ENCODE results near the gene DIP2B. TPM values are rescaled to one million over a fixed set of nuclear protein-coding genes. Genes with fewer than 3 reads are reported as not detected.

Gene DIP2B
- total RNA-seq, 1 donor from 2014 or later: 8.5 TPM

DNA sequence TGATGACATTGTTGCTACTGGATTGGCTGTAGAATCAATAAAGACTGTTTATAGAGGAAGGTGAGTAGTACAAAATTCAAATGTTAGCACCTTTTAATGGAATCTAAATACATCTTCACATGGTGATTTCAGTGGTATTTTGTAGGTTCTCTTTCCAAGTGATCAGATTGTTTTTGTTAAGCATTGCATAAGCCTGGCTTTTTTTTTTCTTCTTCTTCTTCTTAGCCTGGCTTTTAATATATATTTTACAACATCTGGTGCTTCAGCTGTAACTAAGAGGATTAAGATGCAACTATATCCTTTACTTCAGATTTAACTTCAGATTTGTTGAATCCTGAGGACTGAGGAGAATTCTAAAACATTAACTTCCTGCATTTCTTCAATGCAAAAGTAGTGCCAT, 201.8 kb downstream of the DIP2B start:
- Histone ChIP-seq H3K4me1 (no peaks in the 10 kb centered on the region), H3K4me3 (no peak overlapping the region), H3K36me3 (peaks cover 43 to 68% of the 10 kb centered on the region in 2 donors), H3K27me3 (no peaks in the 10 kb centered on the region), H3K27ac (no peak overlapping the region), H3K9me3 (no peaks in the 10 kb centered on the region)
- no peak for DNase-seq (ENCODE audit: low spot score in 2 of 2)
- intact Hi-C loops (cut with DNase I): no loop called here
- TF ChIP-seq, protein P1, sequence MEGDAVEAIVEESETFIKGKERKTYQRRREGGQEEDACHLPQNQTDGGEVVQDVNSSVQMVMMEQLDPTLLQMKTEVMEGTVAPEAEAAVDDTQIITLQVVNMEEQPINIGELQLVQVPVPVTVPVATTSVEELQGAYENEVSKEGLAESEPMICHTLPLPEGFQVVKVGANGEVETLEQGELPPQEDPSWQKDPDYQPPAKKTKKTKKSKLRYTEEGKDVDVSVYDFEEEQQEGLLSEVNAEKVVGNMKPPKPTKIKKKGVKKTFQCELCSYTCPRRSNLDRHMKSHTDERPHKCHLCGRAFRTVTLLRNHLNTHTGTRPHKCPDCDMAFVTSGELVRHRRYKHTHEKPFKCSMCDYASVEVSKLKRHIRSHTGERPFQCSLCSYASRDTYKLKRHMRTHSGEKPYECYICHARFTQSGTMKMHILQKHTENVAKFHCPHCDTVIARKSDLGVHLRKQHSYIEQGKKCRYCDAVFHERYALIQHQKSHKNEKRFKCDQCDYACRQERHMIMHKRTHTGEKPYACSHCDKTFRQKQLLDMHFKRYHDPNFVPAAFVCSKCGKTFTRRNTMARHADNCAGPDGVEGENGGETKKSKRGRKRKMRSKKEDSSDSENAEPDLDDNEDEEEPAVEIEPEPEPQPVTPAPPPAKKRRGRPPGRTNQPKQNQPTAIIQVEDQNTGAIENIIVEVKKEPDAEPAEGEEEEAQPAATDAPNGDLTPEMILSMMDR (IDR thresholded peaks at IDR 0.05): no peak

DNA sequence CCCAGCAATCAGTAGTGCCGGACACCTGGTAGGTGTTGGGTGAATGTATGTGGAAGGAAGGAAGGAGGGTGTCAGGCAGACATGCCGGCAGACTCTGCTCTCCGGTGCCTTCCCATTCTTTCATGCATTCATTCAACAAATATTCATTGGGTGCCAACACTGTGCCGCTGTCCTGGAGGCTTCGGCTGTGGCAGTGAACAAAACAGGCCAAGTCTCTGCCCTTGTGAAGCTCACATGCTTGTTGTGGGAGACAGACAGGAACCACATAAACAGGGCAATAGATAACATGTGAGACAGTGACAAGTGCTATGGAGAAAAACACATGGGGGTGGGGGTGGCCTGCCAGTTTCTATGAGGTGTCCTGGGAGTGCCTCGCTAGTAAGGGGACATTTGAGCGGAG, 202.6 kb downstream of the DIP2B start:
- DNase-seq (ENCODE audit: low spot score in 2 of 2): no peak
- H3K9me3 ChIP-seq: no peaks in the 10 kb centered on the region
- H3K4me3 ChIP-seq: no peak overlapping the region
- peaks cover 37 to 72% of the 10 kb centered on the region in 2 donors for H3K36me3 ChIP-seq
- TF ChIP-seq, protein P1 (IDR thresholded peaks at IDR 0.05): no peak
- no peaks in the 10 kb centered on the region for H3K4me1 ChIP-seq
- no peaks in the 10 kb centered on the region for H3K27me3 ChIP-seq
- no peak overlapping the region for H3K27ac ChIP-seq
- intact Hi-C loops (cut with DNase I): no loop called here

DNA sequence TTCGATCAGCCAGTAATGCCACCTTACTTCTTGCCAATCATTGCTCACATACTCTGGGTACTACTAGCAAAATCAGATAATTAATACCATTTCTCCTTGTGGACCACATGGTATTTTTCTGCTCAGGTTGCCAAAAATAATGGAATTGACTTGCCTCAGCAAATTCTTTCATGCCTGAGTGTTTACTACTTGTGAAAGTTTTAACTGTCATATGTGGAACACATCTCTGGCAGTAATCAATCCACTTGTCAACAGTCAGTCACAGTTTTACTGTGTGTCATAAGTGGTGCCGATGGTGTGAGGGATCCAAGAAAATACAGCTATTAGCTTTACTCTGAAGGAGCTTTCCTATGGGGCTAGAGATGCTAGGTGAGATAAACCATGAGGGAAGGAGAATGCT, 203.8 kb downstream of the DIP2B start:
- TF ChIP-seq, protein P1 (IDR thresholded peaks at IDR 0.05): no peak
- intact Hi-C loops (cut with DNase I): no loop called here
- Histone ChIP-seq H3K4me3 (no peak overlapping the region), H3K27ac (no peak overlapping the region), H3K9me3 (no peaks in the 10 kb centered on the region), H3K36me3 (peaks cover 40 to 72% of the 10 kb centered on the region in 2 donors), H3K4me1 (no peaks in the 10 kb centered on the region), H3K27me3 (no peaks in the 10 kb centered on the region)
- no peak for DNase-seq (ENCODE audit: low spot score in 2 of 2)

DNA sequence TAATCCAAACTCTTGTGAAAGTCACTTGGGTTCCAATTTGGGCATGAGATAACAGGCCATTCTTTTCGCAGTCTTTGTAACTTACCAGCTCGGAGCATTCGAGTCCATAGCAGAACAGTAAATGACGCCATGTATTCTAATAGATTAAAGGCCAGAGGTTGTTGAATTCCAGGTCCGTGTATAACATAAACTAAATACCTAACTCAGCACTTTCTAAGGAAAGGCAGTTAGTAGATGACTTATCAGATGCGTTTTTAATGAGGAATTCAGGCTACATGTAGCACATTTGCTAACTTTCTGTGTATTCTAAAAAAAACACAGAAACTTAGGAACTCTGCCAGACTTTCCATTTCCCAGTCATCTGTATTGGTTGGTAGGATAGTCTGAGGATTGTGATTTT, 206.3 kb downstream of the DIP2B start:
- intact Hi-C loops (cut with DNase I): no loop called here
- H3K27me3 ChIP-seq: no peaks in the 10 kb centered on the region
- DNase-seq (ENCODE audit: low spot score in 2 of 2): no peak
- peaks cover 32 to 59% of the 10 kb centered on the region in 2 donors for H3K36me3 ChIP-seq
- H3K4me3 ChIP-seq: no peak overlapping the region
- TF ChIP-seq, protein P1 (IDR thresholded peaks at IDR 0.05): no peak
- no peaks in the 10 kb centered on the region for H3K9me3 ChIP-seq
- no peak overlapping the region for H3K27ac ChIP-seq
- H3K4me1 ChIP-seq: no peaks in the 10 kb centered on the region

DNA sequence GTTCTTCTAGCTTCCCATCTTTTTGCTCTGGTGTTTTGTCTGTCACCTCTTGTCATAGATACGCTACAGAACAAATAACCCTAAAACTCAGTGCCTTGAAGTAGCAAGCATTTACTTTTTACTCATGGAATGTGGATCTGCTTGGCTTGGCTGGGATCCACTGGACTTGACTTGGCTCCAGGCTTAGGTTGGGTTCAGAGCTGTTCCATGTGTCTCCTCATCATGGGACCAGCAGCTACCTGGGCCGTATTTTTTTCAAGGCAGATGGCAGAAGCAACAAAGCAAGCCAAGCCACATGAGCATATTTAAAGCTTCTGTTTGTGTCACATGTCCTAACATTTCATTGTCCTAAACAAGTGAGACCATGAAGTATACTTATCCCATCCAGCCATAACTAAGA, 210.4 kb downstream of the DIP2B start:
- Histone ChIP-seq H3K27ac (no peak overlapping the region), H3K27me3 (no peaks in the 10 kb centered on the region), H3K4me1 (no peaks in the 10 kb centered on the region), H3K4me3 (no peak overlapping the region), H3K36me3 (peaks cover 18 to 41% of the 10 kb centered on the region in 2 donors), H3K9me3 (no peaks in the 10 kb centered on the region)
- TF ChIP-seq, protein P1 (IDR thresholded peaks at IDR 0.05): no peak
- intact Hi-C loops (cut with DNase I): no loop called here
- DNase-seq (ENCODE audit: low spot score in 2 of 2): no peak

DNA sequence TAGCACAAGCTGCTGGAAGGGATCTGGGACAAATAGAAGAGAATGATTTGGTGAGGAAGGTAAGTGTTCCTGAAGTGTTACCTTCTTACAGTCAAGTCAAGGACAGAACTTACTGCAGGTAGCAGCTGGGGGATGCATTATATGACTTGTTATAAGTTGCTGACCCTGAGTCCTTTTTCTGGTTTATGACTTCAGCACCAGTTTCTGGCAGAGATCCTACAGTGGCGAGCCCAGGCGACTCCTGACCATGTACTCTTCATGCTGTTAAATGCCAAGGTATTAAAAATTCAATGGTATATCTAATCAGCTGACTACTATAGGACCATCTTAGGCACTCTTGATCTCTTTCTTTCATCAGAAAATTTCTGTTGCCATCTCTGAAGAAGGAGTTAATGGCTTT, 214.0 kb downstream of the DIP2B start:
- intact Hi-C loops (cut with DNase I): no loop called here
- TF ChIP-seq, protein P1 (IDR thresholded peaks at IDR 0.05): no peak
- DNase-seq (ENCODE audit: low spot score in 2 of 2): no peak
- Histone ChIP-seq H3K4me3 (no peak overlapping the region), H3K36me3 (peaks cover 19 to 49% of the 10 kb centered on the region in 2 donors), H3K4me1 (no peaks in the 10 kb centered on the region), H3K27me3 (no peaks in the 10 kb centered on the region), H3K27ac (no peak overlapping the region), H3K9me3 (no peaks in the 10 kb centered on the region)

Measured in ascending aorta (tissue), 2 donors.